Panc1 (cell line): ENCODE measurements around the gene ATP5F1D.
A peak's percentile ranks its signal among the peaks of the same experiment; 100 is the strongest.

Experiments
- POLR2AphosphoS5 ChIP-seq: IDR thresholded peaks from 2 replicates; pipeline ENCODE4 v1.6.1; 2012; ENCODE audit warnings: mild to moderate bottlenecking, low read depth, low read length, moderate library complexity
- SIN3A ChIP-seq: IDR thresholded peaks from 2 replicates; pipeline ENCODE4 v1.6.1; 2012; ENCODE audit warnings: low read depth, mild to moderate bottlenecking, low read length, moderate library complexity, borderline replicate concordance; ENCODE audit not compliant: insufficient read depth
- TCF7L2 ChIP-seq: IDR thresholded peaks from 2 replicates; pipeline ENCODE4 v1.6.1; 2011; ENCODE audit warnings: mild to moderate bottlenecking, low read depth, low read length, inconsistent platforms
- TF ChIP-seq, protein P1 (sequence below): fragments of 450-650 bp; IDR thresholded peaks from 2 replicates; pipeline ENCODE4 v1.5.1; 2017; ENCODE audit warnings: mild to moderate bottlenecking
- TF ChIP-seq, protein P2 (sequence below), 2 experiments: IDR thresholded peaks; 2 replicates each; pipeline ENCODE4 v1.6.1; 2011 to 2012; ENCODE audit warnings: low read depth in 2 of 2, control low read depth in 1 of 2, low read length in 1 of 2, mild to moderate bottlenecking in 1 of 2, moderate library complexity in 1 of 2; ENCODE audit not compliant: insufficient read depth in 1 of 2

DNA sequence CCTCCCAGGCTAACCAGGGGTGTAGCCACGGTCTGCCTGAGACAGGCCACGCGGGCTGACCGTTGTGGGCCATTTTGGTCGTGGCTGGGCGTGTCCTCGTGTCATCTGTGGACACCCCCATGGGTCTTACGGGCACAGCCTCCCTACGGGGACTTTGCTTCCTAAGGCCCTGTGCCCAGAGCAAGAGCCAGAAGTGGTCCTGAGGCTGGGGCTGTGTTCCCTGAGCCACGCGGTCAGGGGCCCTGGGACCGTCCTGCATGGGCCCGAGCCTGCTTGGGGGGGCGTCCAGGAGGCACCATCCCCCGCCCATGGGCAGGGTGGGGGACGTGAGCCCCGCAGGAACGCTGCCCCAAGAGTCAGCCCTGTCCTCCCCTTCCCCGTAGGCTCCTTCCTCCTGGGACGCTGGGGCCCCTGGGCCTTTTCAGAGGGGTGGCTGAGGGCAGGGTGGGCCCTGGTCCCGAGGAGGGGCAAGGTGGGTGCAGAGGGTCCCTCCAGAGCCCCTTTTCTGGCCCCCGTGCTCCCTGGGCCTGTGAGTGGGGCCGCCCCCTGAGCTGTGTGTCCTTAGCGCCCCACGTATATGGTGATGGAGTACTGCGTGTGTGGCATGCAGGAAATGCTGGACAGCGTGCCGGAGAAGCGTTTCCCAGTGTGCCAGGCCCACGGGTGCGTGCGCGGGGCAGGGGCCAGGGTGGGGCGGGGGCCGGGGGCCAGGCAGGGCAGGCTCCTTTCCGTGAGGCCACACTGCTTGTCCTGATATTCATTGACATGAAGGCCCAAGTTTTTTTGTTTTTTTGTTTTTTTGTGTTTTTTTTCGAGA is 22.6 kb upstream of the ATP5F1D start:
- TF ChIP-seq, protein P1, sequence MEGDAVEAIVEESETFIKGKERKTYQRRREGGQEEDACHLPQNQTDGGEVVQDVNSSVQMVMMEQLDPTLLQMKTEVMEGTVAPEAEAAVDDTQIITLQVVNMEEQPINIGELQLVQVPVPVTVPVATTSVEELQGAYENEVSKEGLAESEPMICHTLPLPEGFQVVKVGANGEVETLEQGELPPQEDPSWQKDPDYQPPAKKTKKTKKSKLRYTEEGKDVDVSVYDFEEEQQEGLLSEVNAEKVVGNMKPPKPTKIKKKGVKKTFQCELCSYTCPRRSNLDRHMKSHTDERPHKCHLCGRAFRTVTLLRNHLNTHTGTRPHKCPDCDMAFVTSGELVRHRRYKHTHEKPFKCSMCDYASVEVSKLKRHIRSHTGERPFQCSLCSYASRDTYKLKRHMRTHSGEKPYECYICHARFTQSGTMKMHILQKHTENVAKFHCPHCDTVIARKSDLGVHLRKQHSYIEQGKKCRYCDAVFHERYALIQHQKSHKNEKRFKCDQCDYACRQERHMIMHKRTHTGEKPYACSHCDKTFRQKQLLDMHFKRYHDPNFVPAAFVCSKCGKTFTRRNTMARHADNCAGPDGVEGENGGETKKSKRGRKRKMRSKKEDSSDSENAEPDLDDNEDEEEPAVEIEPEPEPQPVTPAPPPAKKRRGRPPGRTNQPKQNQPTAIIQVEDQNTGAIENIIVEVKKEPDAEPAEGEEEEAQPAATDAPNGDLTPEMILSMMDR = no peak
- TF ChIP-seq TCF7L2 = no peak
- TF ChIP-seq POLR2AphosphoS5 = no peak
- TF ChIP-seq, protein P2, sequence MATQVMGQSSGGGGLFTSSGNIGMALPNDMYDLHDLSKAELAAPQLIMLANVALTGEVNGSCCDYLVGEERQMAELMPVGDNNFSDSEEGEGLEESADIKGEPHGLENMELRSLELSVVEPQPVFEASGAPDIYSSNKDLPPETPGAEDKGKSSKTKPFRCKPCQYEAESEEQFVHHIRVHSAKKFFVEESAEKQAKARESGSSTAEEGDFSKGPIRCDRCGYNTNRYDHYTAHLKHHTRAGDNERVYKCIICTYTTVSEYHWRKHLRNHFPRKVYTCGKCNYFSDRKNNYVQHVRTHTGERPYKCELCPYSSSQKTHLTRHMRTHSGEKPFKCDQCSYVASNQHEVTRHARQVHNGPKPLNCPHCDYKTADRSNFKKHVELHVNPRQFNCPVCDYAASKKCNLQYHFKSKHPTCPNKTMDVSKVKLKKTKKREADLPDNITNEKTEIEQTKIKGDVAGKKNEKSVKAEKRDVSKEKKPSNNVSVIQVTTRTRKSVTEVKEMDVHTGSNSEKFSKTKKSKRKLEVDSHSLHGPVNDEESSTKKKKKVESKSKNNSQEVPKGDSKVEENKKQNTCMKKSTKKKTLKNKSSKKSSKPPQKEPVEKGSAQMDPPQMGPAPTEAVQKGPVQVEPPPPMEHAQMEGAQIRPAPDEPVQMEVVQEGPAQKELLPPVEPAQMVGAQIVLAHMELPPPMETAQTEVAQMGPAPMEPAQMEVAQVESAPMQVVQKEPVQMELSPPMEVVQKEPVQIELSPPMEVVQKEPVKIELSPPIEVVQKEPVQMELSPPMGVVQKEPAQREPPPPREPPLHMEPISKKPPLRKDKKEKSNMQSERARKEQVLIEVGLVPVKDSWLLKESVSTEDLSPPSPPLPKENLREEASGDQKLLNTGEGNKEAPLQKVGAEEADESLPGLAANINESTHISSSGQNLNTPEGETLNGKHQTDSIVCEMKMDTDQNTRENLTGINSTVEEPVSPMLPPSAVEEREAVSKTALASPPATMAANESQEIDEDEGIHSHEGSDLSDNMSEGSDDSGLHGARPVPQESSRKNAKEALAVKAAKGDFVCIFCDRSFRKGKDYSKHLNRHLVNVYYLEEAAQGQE (IDR thresholded peaks at IDR 0.05; ENCODE audit: insufficient read depth in 1 of 2, low read depth in 2 of 2, low read length in 1 of 2) = peak in 1 of 2 experiments; percentile 48; a peak in 1 of 4 replicates
- TF ChIP-seq SIN3A = no peak
